ENCODE data around the gene FYN.

DNA sequence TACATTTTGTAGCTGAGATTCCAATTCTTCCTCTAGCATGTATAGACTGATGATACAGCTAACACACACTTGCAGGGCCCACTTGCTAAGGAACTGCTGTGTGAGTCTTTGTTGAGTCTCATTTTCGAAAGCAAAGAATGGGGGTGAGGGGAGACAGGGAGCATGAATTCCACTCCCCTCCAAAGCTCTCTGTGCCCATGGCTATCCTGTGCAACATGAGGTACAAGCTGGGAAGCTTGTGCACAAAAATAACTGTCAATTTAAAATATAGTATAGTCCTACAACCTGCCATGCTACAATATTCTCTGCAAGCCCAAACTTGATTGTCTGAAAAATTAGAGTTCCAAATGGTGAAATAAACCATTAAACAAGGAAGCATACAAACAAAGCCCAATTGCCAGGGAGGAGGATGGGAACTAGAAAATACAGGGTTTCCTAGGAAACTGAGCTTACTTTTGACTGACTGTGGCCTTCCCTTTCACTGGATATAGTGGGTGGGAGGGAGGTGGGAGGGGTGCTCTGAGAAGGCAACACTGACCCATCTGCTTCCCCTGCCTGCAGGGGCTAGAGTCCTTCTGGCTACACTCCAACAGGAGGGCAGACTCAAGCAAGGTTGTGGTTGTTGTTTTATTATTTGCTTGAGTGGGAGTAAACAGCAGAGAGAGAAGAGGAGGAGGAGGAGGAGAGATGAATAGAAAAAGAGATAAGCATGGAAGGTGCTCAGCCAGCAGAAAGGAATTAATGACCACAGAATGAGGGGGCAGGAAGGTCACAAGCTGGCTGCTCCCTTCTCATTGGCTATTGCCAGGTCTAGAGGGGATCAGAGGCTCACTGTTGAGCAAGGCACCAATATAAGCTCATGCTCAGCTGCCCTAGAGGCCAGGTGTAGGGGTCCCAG is 84.6 kb downstream of the FYN start:
- no peak for TF ChIP-seq POLR2AphosphoS5 (IDR thresholded peaks at IDR 0.05; ENCODE audit: insufficient read depth in 1 of 2, low read depth in 1 of 2)
- TF ChIP-seq CTCF (IDR thresholded peaks at IDR 0.05), result no peak

Measured in vagina (tissue), 2 donors.